ENCODE data around the gene C2CD5.
A peak's percentile ranks its signal among the peaks of the same experiment; 100 is the strongest.
"Not testable (repeated sequence)": the region's sequence is repeated elsewhere in the genome, so short reads cannot be mapped to it uniquely, and the experiment has no call there.

Gene C2CD5

GRCh38 chr12:22477166-22477893 lies 67.0 kb downstream of the C2CD5 start:
- DNase-seq (ENCODE audit: low spot score) = no peak

DNA sequence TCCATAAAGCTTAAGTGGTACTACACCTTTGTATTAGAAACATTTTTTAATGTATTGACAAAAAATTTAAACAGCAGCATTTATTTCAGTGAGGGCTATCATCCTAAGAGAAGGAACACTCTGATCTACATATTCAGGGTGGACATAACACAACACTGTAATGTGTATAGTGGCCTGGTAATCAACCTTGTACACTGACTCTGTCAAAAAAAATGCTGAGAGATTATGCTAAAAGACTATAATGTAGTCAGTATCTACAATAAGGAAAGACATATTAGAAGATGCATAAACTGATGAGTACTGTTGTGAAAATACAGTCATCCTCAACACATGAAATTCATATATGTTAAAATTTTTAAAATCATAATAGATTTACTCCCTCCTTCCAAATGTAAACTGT lies 68.2 kb downstream of the C2CD5 start:
- no peak for DNase-seq (ENCODE audit: low spot score)

DNA sequence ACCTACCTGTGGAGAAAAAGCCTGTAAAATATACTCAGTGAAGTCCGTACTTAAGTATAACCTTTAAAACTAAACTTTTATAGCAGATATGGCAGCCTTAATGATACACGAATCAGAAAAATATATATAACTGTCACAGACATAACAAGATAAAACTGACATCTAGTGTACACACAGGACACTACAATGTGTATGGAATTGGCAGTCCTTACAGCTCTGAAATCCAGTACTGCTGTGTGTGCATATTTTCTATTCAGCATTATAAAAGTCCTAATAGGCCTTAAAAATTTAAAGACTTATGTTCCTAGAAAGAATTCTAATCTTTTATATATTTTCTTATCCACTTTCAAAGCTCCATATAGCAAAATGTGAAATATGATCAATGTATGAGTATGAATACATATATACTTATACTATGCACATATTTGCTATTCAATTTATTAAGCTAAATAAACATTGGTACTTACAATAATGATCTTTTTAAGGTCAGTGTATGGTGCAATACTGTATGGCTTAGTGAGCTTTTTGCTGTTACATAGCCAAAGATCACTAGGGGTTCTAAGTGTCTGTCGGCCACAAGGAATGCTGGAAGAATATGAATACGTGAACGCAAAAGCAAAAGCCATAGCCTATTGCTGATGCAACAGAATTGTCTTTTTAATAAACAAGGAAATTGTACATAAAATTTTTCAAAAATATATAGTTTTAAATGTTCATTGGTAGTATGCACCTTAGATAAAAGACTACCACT lies 69.2 kb downstream of the C2CD5 start:
- no peak for DNase-seq (ENCODE audit: low spot score)

GRCh38 chr12:22473212-22473611 lies 71.1 kb downstream of the C2CD5 start:
- DNase-seq (ENCODE audit: low spot score) = no peak

- no peak for DNase-seq (ENCODE audit: low spot score)
Observed at GRCh38 chr12:22467190-22467589, 77.2 kb downstream of the C2CD5 start.

- no peak for DNase-seq (ENCODE audit: low spot score)
Observed at GRCh38 chr12:22463306-22463705, 81.0 kb downstream of the C2CD5 start.

DNA sequence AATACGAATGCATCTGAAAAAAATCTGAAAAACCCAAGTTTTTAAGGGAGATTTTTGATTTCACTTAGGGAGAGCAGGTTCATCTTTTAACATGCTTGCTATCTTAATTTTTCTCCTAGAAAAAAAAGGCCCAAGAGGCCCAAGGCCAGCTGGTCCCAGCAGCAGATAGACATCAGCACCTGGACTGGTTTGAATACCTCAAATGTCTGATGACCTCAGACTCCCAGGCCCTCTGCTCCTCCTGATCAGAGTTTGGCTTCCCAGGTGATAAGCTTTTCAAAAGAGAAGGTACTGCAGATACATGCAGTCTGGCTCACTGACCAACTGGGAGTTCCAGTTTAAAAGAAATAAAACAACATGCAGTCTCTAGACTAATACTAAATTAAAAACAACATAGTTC lies 82.6 kb downstream of the C2CD5 start:
- no peak for DNase-seq (ENCODE audit: low spot score)

- peak; percentile 35 for DNase-seq (ENCODE audit: low spot score)
Observed at GRCh38 chr12:22459838-22460490, 84.4 kb downstream of the C2CD5 start.

DNA sequence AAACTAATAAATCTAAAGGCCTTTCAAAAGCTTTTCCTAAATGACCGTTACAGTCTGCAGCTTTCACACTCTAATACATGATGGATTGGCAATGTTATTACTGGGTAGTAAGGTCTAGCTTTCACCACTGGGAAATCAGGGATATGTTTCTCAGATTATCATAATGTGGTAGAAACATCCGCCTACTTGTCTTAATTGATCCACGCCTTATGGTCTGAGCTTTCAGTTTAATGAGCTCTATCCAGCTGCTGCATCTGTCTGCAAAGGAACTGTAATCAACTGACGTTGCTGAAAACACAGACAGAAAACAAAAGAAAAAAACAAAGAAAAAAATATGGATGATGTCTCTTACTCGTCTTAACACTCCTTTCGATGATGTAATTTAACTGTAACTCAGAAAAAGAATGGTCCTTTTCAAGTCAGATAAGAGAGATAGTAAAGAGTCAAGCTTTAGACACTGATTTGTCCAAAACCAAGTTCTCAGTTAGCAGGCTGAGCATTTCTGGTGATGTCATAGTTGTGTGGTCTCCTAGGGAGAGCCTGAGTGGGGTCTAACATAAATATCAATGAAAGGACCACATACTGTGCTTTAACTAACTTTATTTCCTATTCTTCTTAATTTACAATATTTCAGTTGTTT lies 85.9 kb downstream of the C2CD5 start:
- DNase-seq (ENCODE audit: low spot score) = no peak

DNA sequence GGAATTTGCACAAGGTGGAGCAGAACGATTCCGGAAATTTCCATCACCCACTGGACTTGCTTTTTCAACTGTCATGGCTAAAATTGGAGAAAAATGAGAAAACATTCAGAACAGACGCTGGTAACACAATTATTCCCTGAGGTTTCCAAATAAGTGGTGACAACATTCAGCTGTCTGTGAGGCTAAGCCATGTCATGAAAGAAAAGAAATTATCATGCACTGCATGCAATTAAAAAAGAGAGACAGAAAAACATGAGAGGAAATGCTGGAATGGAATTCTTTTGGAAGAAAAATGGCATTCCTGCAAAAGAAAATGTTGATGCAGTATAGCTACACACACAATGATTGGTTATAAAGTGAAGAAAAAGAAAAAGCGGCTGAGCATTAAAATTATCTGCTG lies 87.3 kb downstream of the C2CD5 start:
- DNase-seq (ENCODE audit: low spot score) = no peak

GRCh38 chr12:22453511-22453910 lies 90.8 kb downstream of the C2CD5 start:
- DNase-seq (ENCODE audit: low spot score) = no peak

DNA sequence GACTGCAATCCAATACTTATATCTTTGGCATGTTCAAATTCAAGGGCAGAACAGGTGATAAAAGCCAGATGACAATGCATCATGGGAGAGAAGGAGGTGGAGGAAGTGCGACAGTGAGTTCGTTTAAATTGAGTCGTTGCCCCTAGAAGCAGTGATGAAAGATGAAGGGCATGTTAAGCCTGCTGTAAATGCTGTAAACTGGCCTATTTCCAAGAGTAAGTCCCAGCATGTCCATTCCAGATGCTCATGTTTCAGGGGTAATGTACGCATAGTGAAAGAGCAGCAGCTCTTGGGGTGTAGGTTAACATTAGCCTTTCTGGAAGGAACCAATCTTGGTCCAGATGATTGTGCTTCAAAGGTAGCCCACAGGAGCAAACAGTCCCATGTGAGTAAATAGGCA lies 97.1 kb downstream of the C2CD5 start:
- no peak for DNase-seq (ENCODE audit: low spot score)

- DNase-seq (ENCODE audit: low spot score) = not testable (repeated sequence)
Observed at GRCh38 chr12:22444317-22444665, 100.1 kb downstream of the C2CD5 start.

GRCh38 chr12:22443379-22444316 lies 100.7 kb downstream of the C2CD5 start:
- DNase-seq (ENCODE audit: low spot score) = peak; percentile 48

- DNase-seq (ENCODE audit: low spot score) = no peak
Observed at GRCh38 chr12:22437031-22437806, 107.1 kb downstream of the C2CD5 start.

- DNase-seq (ENCODE audit: low spot score) = no peak
Observed at GRCh38 chr12:22435583-22435982, 108.8 kb downstream of the C2CD5 start.

DNA sequence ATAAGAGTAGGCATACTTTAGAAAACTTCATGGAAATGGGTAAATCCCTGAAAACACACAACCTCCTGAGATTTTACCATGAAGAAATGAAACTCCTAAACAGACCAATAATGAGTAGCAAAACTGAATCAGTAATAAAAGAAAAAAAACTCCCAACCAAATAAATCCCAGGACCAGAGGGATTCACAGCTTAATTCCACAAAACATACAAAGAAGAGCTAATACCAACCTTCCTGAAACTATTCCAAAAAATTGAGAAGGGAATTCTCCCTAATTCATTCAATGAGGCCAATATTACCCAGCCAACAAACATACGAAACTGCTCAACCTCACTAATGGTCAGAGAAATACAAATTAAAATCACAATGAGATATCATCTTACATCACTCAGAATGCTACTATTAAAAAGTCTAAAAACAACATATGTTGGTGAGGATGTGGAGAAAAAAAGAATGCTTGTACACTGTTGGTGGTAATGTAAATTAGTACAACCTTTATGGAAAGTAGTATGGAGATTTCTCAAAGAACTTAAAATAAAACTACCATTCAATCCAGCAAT lies 112.6 kb downstream of the C2CD5 start:
- no peak for DNase-seq (ENCODE audit: low spot score)

- no peak for DNase-seq (ENCODE audit: low spot score)
Observed at GRCh38 chr12:22416801-22417200, 127.5 kb downstream of the C2CD5 start.

- no peak for DNase-seq (ENCODE audit: low spot score)
Observed at GRCh38 chr12:22415342-22416309, 128.7 kb downstream of the C2CD5 start.
